DMS 273 (cell line): ENCODE data around the gene DSC3.
A peak's percentile ranks its signal among the peaks of the same experiment; 100 is the strongest.
"Not testable (repeated sequence)": the region's sequence is repeated elsewhere in the genome, so short reads cannot be mapped to it uniquely, and the experiment has no call there.

Experiments
- DNase-seq: peaks from one replicate; lab custom pipeline; 2025; ENCODE audit not compliant: unreplicated experiment; lab: John Stamatoyannopoulos, UW

Gene DSC3

GRCh38 chr18:30978091-30978490 is 64.5 kb downstream of the DSC3 start:
- DNase-seq = not testable (repeated sequence)

GRCh38 chr18:30971338-30971956 is 71.1 kb downstream of the DSC3 start:
- DNase-seq = peak; percentile 65

GRCh38 chr18:30970196-30970816 is 72.2 kb downstream of the DSC3 start:
- DNase-seq = peak; percentile 62

- DNase-seq = no peak
Observed at GRCh38 chr18:30969670-30970170, 72.8 kb downstream of the DSC3 start.

- no peak for DNase-seq
Observed at GRCh38 chr18:30967701-30968100, 74.8 kb downstream of the DSC3 start.

- DNase-seq = no peak
Observed at GRCh38 chr18:30965237-30965636, 77.3 kb downstream of the DSC3 start.

GRCh38 chr18:30960661-30961060 is 81.9 kb downstream of the DSC3 start:
- no peak for DNase-seq

GRCh38 chr18:30957066-30957465 is 85.5 kb downstream of the DSC3 start:
- no peak for DNase-seq

GRCh38 chr18:30954262-30954661 is 88.3 kb downstream of the DSC3 start:
- DNase-seq = no peak

GRCh38 chr18:30945761-30946160 is 96.8 kb downstream of the DSC3 start:
- no peak for DNase-seq

GRCh38 chr18:30944773-30945417 is 97.6 kb downstream of the DSC3 start:
- no peak for DNase-seq

- DNase-seq = no peak
Observed at GRCh38 chr18:30940952-30941539, 101.5 kb downstream of the DSC3 start.
